SK-MEL-5 (cell line): ENCODE measurements around the gene MAP3K20. TPM values are rescaled to one million over a fixed set of nuclear protein-coding genes. Genes with fewer than 3 reads are reported as not detected.
"Not testable (repeated sequence)": the region's sequence is repeated elsewhere in the genome, so short reads cannot be mapped to it uniquely, and the experiment has no call there.

Experiments
- DNase-seq: peaks from one replicate; pipeline ENCODE4 v3.0.0-alpha.2; 2016; ENCODE audit warnings: low read depth, low spot score
- in situ Hi-C: cut with HindIII; loops from 2 replicates; pipeline ENCODE4 v1.10.0; 2016; ENCODE audit warnings: low sequenced_read_pairs, high pct_unique_total_duplicates, low pct_unique_long_range_greater_than_20kb
- total RNA-seq: library from RNA; depleted of rRNA; stranded (reverse); fragments of >200 nt; shearing (Covaris generic); gene quantifications from 2 replicates; pipeline ENCODE4 v1.2.3, GENCODE V29; 2014

The MAP3K20 gene
- total RNA-seq, 1 experiment from 2014 or later: 11.2 TPM

- in situ Hi-C loops: no loop called here
- DNase-seq: no peak
These were observed 223.0 kb downstream of the MAP3K20 start for GRCh38 chr2:173298536-173299097.

DNA sequence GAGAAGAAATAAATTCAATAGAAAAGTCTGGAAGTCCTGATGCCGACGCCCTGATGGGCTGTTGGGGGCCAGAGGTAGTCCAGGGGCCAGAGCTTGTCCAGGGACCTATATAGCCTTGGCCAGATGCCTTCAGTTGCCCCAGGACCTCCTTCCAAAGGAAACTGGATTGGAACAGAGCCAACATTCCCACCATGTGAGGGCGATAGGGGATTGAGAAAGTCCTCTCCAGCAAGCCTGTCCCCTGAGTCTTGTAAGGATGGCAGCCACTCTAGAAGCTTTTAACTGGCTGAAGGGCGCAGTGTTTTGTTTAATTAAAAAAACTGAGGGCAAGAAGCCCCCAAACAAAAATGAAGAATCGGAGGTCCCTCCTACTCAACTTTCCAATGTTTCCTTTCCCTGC, 224.1 kb downstream of the MAP3K20 start:
- in situ Hi-C loops: no loop called here
- DNase-seq: peak; percentile 12

DNA sequence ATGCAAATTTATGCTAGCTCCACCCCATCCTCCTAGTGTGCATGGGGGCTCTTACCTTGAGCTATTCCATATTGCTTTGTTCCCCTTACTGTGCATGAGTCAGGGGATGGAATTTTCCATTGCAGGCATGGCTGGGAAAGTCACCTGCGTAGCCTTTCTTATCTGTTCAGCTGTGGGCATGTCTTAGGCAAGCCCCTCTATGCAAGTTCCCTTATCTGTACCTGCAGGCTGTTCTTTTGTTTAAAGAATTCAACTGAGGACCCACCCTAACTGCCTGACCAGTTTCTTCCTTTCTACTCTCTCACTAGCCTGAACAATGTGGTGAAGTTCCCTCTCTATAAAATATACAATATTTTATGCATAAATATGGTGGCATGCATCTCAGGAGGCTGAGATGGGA, 224.8 kb downstream of the MAP3K20 start:
- in situ Hi-C loops: no loop called here
- no peak for DNase-seq

- in situ Hi-C loops, DNase-seq: not testable (repeated sequence)
These were observed 225.9 kb downstream of the MAP3K20 start for GRCh38 chr2:173301549-173301948.

- in situ Hi-C loops: no loop called here
- no peak for DNase-seq
These were observed 229.7 kb downstream of the MAP3K20 start for GRCh38 chr2:173305303-173305702.

DNA sequence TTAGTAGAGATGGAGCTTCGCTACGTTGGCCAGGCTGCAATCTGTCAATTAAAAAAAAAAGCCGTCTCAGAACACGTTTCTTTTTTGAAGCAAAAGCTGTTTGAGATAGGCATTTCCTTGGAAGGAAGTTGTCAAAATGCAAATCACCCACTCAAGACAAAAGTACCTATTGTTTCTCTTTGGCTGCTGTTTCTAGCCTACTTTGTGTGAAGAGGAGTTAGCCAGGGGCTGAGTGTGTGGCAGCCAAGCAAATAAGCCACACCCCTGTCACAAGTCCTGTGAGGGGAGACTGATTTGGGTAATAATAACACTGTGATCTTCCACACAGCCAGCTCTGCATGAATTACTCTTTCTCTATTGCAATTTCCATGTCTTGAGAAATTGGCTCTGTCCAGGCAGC, 231.6 kb downstream of the MAP3K20 start:
- in situ Hi-C loops: no loop called here
- DNase-seq: peak; percentile 85

DNA sequence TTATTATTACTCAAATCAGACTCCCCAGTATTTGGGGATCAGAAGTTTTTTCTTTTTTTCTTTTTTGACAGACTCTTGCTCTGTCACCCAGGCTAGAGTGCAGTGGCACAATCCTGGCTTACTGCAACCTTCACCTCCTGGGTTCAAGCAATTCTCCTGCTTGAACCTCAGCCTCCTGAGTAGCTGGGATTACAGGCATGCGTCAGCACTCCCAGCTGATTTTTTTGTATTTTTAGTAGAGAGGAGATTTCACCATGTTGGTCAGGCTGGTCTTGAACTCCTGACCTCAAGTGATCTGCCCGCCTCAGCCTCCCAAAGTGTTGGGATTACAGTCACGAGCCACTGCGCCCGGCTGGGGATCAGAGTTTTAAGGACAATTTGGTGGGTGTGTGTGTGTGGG, 233.7 kb downstream of the MAP3K20 start:
- in situ Hi-C loops, DNase-seq: not testable (repeated sequence)

DNA sequence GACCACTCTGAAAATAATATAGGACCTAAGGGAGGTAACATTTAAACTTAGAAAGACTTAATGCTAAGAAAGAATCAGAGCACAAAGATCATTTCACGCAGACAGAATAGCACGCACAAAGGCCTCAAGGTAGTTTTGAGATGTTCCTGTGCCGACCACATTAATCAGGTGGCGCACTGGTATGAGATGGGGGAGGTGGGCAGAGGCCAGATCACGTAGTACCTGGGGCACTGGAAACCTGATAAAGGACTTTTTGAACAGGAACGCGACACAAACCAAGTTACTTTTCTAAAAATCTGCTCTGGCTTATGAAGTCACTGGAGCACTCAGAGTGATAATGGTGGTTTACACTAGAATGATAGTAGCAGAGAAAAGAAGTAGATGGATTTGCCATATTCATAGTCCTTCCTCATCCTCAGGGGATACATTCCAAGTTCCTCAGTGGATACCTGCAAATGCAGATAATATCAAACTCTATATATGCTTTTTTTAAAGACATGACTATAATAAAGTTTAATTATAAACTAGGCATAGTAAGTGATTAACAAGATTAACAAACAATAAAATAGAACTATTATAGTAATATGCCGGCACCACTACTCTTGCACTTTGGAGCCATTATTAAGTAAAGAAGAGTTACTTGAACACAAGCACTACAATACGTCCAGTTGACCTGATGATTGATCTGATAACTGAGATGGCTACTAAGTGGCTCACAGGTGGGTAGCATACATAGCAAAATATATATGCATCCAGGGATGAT, 236.4 kb downstream of the MAP3K20 start:
- DNase-seq: no peak
- in situ Hi-C loops: no loop called here
